WTC11 (cell line): Measurements from ENCODE around the gene CD96. TPM values are rescaled to one million over a fixed set of nuclear protein-coding genes. Genes with fewer than 3 reads are reported as not detected.

Source experiments
- ATAC-seq: fragments of 200-7000 bp; cut with Tn5 transposase; 2 replicates; pipeline ENCODE4 v1.10.0; 2021; ENCODE audit warnings: mild to moderate bottlenecking, moderate library complexity
- CTCF ChIA-PET: fragments of 300-600 bp; sonication (Branson Sonifier 250); formaldehyde crosslinking; loops from one replicate; lab custom pipeline; 2021; ENCODE audit warnings: antibody characterized with exemption; lab: Charles Lee
- POLR2A ChIA-PET: fragments of 350-600 bp; sonication (Branson Sonifier 250); formaldehyde crosslinking; loops from one replicate; lab custom pipeline; 2021; ENCODE audit warnings: antibody characterized with exemption; lab: Charles Lee
- DNase-seq: peaks from one replicate; pipeline ENCODE4 v3.0.0; 2021; ENCODE audit warnings: low spot score
- H3K27ac Mint-ChIP-seq: 2 replicates; pipeline ENCODE4 v1.8.0; 2021; ENCODE audit warnings: mixed read lengths
- H3K27me3 Mint-ChIP-seq: 2 replicates; pipeline ENCODE4 v1.8.0; 2021; ENCODE audit warnings: low read depth, mild to moderate bottlenecking, moderate library complexity, mixed read lengths
- H3K36me3 Mint-ChIP-seq: 2 replicates; pipeline ENCODE4 v1.8.0; 2021; ENCODE audit warnings: mixed read lengths
- H3K4me1 Mint-ChIP-seq: 2 replicates; pipeline ENCODE4 v1.8.0; 2022; ENCODE audit warnings: mixed read lengths
- H3K4me3 Mint-ChIP-seq: 2 replicates; pipeline ENCODE4 v1.8.0; 2021; ENCODE audit warnings: mild to moderate bottlenecking, moderate library complexity, mixed read lengths
- H3K9me3 Mint-ChIP-seq: 2 replicates; pipeline ENCODE4 v1.8.0; 2021; ENCODE audit warnings: mixed read lengths
- AR ChIP-seq: fragments of 250-450 bp; sonication (Bioruptor Pico); IDR thresholded peaks from 2 replicates; pipeline ENCODE4 v1.9.0; 2021; ENCODE audit warnings: mild to moderate bottlenecking
- E2F5 ChIP-seq: sonication (generic); formaldehyde crosslinking; IDR thresholded peaks from 2 replicates; pipeline ENCODE4 v1.8.1; 2022; ENCODE audit warnings: mild to moderate bottlenecking, moderate library complexity, missing genetic modification reagents
- ELF4 ChIP-seq: sonication (generic); formaldehyde crosslinking; IDR thresholded peaks from 2 replicates; pipeline ENCODE4 v1.8.1; 2022; ENCODE audit warnings: low read depth, mild to moderate bottlenecking, moderate library complexity, missing genetic modification reagents
- ERG ChIP-seq: fragments of 250-450 bp; sonication (Bioruptor Pico); IDR thresholded peaks from 2 replicates; pipeline ENCODE4 v1.8.0; 2021; ENCODE audit warnings: mild to moderate bottlenecking
- GTF2I ChIP-seq: fragments of 250-450 bp; sonication (Bioruptor Pico); conservative IDR thresholded peaks from 2 replicates; pipeline ENCODE4 v1.4.0; 2021; ENCODE audit warnings: mild to moderate bottlenecking
- HMGXB4 ChIP-seq: sonication (generic); formaldehyde crosslinking; IDR thresholded peaks from 2 replicates; pipeline ENCODE4 v1.8.1; 2023; ENCODE audit warnings: mild to moderate bottlenecking, moderate library complexity, missing genetic modification reagents
- JAZF1 ChIP-seq: fragments of 250-450 bp; sonication (Bioruptor Pico); IDR thresholded peaks from 2 replicates; pipeline ENCODE4 v1.9.0; 2021; ENCODE audit warnings: moderate library complexity, mild to moderate bottlenecking, inconsistent platforms
- MYBL2 ChIP-seq: sonication (generic); formaldehyde crosslinking; IDR thresholded peaks from 2 replicates; pipeline ENCODE4 v1.8.1; 2023; ENCODE audit warnings: mild to moderate bottlenecking, moderate library complexity, missing genetic modification reagents
- NFYB ChIP-seq: sonication (generic); formaldehyde crosslinking; conservative IDR thresholded peaks from 2 replicates; pipeline ENCODE4 v1.8.0; 2022; ENCODE audit warnings: low read depth, missing genetic modification reagents
- PRDM15 ChIP-seq: sonication (generic); formaldehyde crosslinking; IDR thresholded peaks from 2 replicates; pipeline ENCODE4 v1.8.0; 2022; ENCODE audit warnings: missing genetic modification reagents
- SMAD4 ChIP-seq: sonication (generic); formaldehyde crosslinking; IDR thresholded peaks from 2 replicates; pipeline ENCODE4 v1.8.0; 2022; ENCODE audit warnings: mild to moderate bottlenecking, missing genetic modification reagents
- ZBTB21 ChIP-seq: sonication (generic); formaldehyde crosslinking; IDR thresholded peaks from 2 replicates; pipeline ENCODE4 v1.8.1; 2023; ENCODE audit warnings: mild to moderate bottlenecking, missing genetic modification reagents, borderline replicate concordance
- ZNF121 ChIP-seq: sonication (generic); formaldehyde crosslinking; IDR thresholded peaks from 2 replicates; pipeline ENCODE4 v1.8.0; 2023; ENCODE audit warnings: missing genetic modification reagents
- ZNF396 ChIP-seq: fragments of 250-450 bp; sonication (Bioruptor Pico); IDR thresholded peaks from 2 replicates; pipeline ENCODE4 v1.8.0; 2021; ENCODE audit warnings: mild to moderate bottlenecking, moderate library complexity, borderline replicate concordance
- ZNF425 ChIP-seq: fragments of 250-450 bp; sonication (Bioruptor Pico); conservative IDR thresholded peaks from 2 replicates; pipeline ENCODE4 v1.9.0; 2021; ENCODE audit warnings: mild to moderate bottlenecking
- total RNA-seq: library from RNA; stranded (reverse); gene quantifications from 3 replicates; pipeline ENCODE4 v1.2.3, GENCODE V29; 2021

Gene CD96
- total RNA-seq, 1 experiment from 2014 or later = 0.33 TPM

GRCh38 chr3:111616417-111617105, 74.6 kb downstream of the CD96 start (continued):
- TF ChIP-seq HMGXB4 (CRISPR knock-in tag) = no peak
- TF ChIP-seq NFYB (CRISPR knock-in tag) = no peak
- TF ChIP-seq SMAD4 (CRISPR knock-in tag) = no peak
- no peak for TF ChIP-seq ZBTB21 (CRISPR knock-in tag)

GRCh38 chr3:111617406-111617805, 75.4 kb downstream of the CD96 start:
- H3K4me3 Mint-ChIP-seq = no peak overlapping the region
- H3K27me3 Mint-ChIP-seq = no peaks in the 10 kb centered on the region
- TF ChIP-seq ZNF396 (no peak), JAZF1 (CRISPR knock-in tag) (no peak), PRDM15 (CRISPR knock-in tag) (no peak), AR (CRISPR knock-in tag) (no peak), ZNF121 (CRISPR knock-in tag) (no peak), MYBL2 (CRISPR knock-in tag) (no peak), ZNF425 (CRISPR knock-in tag) (no peak), ERG (CRISPR knock-in tag) (no peak), GTF2I (CRISPR knock-in tag) (no peak), E2F5 (CRISPR knock-in tag) (no peak), ELF4 (no peak)
- ChIA-PET POLR2A (no interaction called here), CTCF (interaction anchor here (0.6 to 4.2 kb wide), 2 partner anchors 39 to 1360 kb away, joined by 5 to 11 read pairs; no protein-coding TSS in a partner anchor)
- peaks cover 14% of the 10 kb centered on the region for H3K9me3 Mint-ChIP-seq
- H3K36me3 Mint-ChIP-seq = peaks cover 5% of the 10 kb centered on the region; the same call in 1 of the 2 replicates
- ATAC-seq = no peak
- no peak for DNase-seq
- no peak overlapping the region for H3K27ac Mint-ChIP-seq
- H3K4me1 Mint-ChIP-seq = no peaks in the 10 kb centered on the region
